GM18873 (cell line): ENCODE measurements around the gene RERE.

Experiments
- ATAC-seq: cut with Tn5 transposase; IDR thresholded peaks from one replicate; pipeline ENCODE4 v1.9.1; 2021; ENCODE audit warnings: mild to moderate bottlenecking, moderate library complexity, moderate number of reproducible peaks; ENCODE audit not compliant: unreplicated experiment, low FRiP score

The RERE gene

DNA sequence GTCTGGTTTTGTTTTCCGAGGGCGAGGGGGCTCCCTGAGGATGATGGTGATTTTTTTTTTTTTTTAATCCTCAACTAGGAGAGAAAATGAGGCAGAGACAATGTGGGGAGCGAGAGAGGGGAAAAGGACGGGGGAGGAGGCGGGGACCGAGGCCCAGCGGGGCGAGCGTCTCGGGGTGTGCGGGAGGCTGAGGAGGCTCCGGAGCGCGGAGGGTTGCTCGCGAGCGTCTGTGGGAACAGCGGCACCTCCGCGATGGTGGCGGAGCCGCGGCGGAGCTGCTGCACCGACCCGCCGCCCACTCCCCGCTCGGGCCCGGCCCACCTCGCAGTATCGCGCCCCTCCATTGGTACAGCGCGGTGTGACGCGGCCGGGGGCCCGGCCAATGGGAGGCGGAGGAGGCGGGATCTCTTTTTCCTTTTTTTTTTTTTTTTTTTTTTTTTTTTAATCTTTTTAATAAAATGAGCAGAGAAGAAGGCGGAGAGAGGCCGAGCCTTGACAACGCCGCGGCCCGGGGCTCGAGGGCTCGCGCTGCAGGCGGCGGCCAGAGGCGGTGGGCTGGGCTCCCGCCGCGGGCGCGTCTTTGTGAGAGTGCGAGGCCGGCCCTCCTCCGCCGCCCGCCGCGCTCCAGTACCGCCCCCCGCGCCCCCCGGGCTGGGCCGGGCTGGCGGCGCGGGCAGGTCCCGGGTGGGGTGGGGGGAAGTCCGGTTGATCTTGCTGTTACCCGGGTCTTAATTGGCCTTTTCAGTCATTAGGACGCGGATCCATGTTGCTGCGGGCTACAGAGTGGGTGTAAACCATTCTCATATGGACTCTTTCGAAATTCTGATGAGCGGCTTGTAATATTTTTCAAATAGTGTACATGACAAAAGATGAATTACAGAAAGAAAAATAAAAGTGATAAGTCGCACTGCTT lies at the start of gene RERE:
Gene RERE (minus strand): TSS at position 229 of the 913 bp plus-strand sequence.
- peak; percentile 85 for ATAC-seq

DNA sequence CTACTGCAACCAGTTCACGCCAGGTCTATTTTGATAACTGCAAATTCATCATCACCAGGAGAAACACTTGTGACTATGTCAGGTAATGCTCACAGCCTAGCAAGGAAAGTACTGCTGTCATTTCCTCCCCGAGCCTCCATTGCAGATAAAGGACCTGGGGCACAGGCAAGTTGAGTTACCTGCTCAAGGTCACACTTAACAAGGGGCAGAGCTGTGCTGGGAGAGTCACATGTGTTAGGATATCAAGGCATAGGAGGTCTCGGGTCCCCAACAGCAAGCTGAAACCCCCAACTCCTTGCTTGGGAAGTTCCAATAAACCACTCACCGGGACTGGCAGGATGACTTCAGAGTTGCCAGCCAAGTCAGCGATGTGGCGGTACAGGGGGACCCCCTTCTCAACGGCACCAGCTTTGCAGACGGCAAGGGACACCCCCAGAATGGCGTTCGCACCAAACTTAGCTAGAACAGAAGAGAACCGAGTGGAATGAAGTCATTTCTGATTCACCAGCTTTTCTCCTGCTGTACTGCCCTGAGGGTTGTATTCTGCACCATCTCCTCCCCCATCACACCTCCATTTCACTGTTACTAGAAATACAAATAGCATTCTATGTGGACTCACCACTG lies 49.5 kb upstream of the RERE start:
- ATAC-seq = no peak

DNA sequence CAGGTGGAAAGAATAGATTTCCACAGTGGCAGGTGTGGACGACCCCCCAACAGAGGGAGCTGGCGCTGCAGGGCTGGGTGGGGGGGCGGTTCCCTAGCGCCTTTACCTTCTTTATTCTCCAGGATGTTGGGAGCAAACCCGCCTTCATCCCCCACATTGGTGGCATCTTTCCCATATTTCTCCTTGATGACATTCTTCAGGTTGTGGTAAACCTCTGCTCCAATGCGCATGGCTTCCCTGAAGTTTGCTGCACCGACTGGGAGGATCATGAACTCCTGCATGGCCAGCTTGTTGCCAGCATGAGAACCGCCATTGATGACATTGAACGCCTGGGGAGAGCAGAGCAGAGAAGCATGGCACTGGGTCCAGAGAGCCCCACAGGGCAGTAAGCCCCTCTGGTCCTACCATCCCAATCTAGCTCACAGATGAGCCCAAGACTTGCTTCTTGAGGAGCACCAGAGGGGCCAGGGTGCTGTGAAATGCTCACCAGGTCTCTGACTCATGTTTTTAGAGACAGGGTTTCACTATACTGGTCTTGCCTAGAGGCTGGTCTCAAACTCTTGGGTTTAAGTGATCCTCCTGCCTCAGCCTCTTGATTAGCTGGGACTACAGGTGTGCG lies 48.8 kb upstream of the RERE start:
- ATAC-seq = no peak

DNA sequence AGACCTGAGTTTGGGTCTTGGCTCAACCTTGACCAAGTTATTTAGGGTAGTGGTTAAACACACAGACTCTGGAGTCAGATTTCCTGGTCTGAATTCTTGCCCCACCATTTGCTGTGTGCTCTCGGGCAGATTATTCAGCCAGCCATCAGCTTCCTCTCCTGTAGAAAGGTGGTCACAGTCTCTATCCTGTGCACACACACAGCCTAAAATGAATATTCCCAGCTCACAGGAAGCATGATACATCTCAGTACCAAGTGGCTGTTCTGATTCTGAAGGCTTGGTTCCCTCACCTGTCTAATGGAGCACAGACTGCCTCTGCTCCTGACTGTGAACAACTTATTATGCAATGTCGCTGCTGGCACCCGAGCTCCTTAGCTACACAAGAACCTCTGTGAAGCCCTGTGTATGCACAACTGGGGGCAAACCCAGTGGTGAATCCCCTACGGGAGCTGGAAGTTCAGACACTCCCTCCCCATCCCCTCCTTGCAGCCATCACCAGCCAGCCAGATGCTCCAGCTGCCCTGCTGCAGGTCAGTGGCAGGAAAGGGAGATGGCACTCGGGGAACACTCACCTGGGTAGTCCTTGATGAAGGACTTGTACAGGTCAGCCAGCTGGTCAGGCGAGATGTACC lies 47.4 kb upstream of the RERE start:
- ATAC-seq = no peak

DNA sequence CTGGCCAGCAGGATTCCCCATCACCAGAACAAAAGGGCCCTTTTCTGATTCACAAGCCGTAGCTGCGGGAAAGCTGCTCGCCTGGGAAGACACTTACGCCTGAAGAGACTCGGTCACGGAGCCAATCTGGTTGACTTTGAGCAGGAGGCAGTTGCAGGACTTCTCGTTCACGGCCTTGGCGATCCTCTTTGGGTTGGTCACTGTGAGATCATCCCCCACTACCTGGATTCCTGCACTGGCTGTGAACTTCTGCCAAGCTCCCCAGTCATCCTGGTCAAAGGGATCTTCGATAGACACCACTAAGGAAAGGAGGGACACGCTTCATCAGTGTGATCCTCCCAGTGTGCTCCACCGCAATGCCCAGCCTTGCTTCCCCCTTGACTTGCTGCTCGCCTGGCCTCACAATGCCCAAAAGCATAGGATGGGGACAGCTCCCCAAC lies 46.4 kb upstream of the RERE start:
- ATAC-seq = no peak

DNA sequence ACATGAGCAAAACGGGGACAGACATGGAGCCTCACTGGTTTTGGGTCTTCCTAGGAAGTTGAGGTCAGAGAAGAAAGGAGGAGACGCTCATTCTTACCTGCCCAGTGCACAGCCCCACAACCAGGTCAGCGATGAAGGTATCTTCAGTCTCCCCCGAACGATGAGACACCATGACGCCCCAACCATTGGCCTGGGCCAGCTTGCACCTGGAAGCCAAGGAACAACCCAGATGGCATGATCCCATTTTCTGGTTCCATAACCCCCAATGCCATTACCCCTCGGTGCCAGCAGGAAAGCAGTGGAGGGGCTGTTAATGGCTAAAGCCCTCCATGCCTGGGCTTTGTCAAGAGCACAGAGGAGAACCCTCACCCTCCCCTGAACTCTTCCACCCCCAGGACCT lies 45.7 kb upstream of the RERE start:
- ATAC-seq = no peak

DNA sequence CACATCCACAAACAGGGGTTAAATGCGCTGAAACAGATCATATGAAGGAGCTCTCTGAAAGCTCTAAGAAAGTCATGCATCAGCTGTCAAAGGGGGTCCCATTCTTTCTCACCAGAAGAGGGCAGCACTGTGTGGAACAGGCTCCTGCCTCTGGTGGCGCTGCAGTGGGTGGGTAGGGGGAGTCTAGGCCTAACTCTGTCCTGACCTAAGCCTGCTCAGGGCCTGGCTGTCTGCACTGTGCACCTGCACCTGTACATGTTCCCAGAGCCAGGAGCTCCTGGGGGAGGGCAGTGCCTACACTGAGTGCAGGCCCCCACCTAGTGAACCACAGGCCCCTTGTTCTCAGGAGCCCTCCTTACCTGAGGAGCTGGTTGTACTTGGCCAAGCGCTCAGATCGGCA lies 45.1 kb upstream of the RERE start:
- ATAC-seq = no peak

DNA sequence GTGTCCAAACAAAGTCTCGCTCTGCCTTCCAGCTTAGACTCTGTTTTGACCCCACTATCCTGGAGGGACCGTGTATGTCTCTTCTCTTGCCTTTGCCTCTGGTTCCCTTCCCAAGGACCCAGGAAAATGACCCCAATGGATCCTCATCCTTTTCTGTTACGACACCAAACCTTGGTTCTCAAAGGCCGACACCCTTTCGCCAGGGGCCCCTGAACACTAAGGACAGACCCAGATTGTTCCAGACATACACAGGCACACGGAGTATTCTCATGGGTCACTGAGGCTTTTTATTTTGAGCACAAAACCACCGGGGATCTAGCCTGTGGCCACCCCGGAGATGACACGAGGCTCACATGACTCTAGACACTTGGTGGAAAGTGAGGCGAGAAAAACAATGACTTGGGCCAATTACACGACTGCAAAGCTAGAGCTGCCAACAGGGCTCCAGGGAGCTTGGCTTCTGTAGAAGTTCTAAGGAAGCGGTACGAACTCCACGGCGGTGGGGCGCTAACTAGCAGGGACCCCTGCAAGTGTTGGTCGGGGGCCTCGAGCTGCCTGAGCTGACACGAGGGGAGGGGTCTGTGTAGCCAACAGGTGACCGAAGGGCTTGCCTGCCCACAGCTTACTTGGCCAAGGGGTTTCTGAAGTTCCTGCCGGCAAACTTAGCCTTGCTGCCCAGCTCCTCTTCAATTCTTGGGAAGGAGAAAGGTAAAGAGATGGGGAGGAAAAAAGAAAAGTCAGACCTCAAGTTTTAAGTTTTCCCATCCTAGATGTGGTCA lies 43.5 kb upstream of the RERE start:
- no peak for ATAC-seq

DNA sequence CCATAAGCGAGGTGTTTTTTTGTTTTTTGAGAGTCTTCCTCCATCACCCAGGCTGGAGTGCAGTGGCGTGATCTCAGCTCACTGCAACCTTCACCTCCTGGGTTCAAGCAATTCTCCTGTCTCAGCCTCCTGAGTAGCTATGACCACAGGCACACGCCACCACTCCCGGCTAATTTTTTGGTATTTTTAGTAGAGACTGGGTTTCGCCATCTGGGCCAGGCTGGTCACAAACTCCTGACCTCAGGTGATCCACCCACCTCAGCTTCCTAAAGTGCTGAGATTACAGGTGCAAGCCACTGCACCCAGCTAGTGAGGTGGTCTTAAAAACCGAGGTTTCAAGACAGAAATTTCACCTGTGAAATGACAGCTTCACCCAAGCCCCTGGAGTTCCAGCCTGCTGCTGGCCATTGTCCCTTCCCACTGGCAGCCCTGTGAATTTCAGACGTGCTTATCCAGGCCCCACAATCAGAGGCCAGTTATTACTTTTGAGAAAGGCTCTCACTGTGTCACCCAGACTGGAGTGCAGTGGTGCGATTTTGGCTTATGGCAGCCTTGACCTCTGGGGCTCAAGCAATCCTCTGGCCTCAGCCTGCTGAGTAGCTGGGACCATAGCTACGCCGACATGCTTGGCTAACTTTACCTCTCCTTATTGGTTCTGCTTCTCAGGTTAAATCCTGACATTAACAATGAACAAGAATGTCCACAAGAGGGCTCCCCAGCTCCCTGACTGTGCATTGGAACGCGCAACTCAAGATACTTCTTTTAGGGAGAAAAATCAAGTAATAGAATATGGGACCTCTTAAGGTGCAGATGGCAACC lies 41.7 kb upstream of the RERE start:
- no peak for ATAC-seq

DNA sequence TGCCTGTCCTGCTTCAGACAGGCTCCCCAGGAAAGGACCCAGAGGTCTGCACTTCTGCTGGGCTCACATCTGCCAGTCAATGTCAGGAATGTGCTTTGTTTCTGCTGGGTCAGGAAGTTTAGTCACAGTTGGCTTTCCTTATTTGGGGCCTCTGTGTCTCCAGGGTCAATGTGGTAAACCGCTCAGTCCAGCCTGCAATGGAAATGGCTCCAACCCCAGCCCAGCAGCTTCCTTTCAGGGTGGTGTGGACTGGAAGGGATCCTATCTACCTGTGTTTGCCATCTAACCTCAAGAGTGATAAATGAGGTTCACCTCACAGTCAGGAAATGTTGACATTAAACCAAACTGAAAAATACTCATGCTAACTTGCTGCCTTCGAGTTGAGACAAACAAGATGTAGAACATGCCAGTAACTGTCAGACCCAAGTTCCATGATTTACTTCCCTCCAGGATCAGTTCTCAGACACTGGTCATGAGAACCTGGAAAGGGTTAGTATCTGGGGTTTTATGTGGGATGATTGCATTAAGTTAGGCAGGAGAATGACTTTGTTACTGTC lies 40.8 kb upstream of the RERE start:
- no peak for ATAC-seq

DNA sequence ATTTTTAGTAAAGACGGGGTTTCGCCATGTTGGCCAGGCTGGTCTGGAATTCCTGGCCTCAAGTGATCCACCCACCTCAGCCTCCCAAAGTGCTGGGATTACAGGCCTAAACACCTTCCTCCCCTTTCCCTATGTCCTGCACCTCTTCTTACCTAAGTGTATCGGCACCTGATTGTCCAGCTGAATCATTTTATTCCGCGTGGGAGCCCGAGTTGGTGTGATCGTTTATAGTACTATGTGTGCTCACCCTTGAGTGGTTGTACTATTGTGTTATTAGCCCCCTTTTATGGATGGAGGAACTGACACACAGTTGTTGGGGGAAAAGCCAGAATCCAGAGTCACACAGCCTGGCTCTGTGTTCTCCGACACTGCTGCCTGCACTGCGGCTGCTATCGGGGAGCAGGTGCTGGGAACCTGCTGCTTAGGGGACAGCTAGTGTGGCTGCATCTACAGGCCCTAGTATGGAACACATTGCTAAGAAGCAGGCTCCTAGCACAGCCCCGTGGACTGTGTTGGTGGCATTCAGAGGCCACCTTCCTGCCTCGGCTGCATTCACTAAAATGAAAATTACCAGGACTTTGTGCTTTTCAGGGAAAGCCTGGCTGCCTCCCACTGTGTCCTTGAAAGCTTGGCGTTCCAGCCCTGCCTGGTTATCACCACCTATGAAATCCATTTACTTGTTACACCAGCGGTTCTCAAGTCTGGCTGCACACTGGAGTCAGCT lies 39.4 kb upstream of the RERE start:
- ATAC-seq = no peak

DNA sequence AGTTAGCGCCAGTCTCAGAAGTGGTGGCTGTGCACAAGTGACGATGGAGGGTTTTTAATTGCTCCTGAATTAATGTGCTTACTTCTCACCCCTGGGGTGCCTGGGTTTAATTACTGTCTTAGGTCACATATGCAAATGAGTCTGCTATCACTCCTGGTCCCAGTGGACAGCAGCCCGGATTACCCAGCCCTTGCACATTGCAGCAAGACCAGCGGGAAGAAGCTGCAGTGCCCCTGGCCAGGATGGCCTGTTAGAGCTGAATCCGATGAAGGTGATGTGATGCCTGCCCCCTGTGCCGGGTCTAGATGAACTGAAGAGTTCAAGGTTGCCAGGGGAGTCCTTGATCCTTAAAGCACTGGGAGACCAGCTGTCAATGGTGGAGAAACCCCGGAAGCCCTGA lies 36.8 kb upstream of the RERE start:
- no peak for ATAC-seq

DNA sequence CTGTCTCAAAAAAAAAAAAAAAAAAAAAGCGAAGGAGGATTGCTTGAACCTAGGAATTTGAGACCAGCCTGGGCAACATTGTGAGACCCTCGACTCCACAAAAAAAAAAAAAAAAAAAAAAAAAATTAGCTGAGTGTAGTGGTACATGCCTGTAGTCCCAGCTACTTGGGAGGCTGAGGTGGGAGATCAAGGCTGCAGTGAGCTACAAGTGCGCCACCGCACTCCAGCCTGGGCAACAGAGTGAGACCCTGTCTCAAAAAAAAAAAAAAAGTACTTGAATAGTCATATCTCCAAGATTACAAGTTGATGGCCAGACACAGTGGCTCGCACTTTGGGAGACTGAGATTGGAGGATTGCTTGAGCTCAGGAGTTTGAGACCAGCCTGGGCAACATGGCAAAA lies 33.6 kb upstream of the RERE start:
- no peak for ATAC-seq

DNA sequence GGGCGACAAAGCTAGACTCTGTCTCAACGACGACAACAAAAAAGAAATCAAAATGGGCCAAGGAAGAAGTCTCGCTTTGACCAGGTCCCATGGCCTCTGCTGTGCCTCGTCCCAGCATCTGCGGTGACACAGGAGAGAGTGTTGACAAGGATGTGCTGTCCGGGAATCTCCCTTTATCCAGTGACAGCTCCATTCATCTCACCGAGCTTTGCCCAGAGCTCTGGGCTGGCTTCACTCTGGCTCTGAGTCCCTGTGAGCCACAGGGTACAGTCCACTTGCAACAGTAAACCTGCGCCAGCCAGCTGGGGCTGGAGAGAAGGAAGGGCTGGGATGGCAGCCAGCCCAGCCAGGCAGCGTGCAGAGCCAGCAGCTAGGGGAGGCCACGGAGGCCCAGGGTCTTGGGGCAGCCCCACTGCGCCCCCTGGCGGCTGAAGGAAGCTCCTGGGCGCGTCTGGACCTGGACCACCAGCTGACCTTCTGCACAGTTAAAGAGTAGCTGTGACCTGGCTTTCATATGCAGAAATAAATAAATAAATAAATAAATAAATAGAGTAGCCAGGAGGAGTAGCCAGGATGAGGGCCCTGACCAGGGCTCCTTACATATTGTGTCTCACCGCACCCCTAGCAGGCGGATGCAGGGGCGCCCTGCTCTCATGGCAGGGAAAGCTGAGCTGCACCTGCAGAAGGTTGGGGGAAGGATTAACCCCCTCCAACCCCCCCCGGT lies 31.4 kb upstream of the RERE start:
- ATAC-seq = no peak

DNA sequence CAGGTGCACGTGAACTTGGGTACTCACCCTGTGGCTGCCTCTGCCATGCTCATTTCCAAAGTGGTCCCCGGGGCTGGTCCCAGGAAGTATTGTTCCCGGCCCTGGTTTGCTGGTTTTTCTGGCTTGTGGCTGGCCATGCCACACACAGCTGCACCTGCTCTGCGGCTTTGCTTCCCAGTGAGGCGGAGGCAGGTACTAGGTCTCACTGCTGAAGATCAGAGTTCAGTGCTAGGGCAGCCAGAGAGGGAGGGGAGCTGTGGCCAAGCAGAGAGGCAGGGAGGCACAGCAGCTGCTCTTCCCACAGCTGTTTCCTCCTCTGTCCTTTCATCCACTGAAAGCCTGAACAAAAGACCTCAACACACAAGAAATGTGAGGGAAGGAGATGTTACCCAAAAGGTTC lies 30.6 kb upstream of the RERE start:
- ATAC-seq = no peak

DNA sequence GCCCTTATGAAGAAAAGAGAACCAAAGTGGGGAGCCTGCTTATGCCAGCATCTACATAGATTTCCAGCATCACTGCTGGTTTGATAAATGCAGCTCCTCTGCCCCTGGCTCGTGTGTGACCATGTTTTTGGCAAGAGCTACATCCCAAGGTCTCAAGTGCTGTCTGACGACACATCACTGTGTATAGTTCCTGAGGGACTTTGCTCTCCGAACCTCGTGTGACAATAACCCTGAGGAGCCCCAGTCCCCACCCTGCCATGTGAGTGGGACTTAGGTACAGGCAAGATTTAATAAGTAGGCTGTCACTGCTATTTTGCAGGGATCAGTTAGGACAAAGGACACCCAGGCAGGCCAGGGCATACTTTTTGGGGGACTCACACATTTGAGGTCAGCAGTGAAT lies 28.8 kb upstream of the RERE start:
- no peak for ATAC-seq

DNA sequence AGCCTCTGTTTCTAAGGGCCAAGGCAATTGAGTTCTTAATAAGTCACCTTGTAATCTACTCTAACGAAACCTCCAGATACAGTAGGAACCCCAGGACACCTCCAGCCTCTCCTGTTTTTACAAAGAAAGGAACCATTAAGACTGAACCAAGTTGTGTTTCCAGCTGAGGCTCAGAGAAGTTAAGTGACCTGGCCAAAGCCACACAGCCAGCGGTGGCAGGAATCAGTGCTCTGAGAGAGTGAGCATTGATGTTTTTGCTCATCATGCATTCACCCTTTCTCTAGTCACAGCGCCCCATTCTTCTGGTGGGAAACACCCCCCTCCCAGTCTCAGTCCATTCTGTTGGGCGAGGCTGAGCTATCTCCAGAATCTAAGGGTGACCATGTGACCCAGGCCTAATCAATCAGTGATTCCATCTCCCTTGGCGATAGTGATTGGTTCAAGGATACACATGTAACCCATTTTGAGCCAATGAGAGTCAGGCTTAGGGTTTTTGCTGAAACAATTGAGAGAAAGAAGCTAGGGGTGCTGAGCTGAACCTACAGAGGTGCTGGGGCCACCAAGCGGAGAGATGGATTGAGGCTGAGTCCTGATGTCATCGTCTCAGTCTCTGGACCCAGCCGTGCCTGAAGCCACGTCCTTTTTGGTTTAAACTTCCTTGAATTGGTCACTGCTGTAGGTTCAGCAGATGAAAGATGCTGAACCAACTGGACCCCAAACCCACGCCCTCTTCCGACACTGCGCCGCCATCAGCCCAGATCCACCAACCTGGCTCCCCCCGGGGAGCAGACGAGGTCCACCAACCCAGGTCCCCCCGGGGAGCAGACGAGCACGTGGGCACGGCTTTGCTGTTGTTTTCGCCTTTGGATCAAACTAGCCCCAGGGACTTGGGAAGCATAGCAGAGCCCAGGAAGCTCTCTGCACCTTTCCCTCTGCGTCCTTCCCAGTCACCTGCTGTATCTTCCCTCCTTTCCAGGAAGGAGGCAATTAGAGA lies 28.0 kb upstream of the RERE start:
- ATAC-seq = no peak
